ENCODE results near the gene SAMM50.

- no peak for TF ChIP-seq POLR2AphosphoS5 (IDR thresholded peaks at IDR 0.05; ENCODE audit: insufficient read depth in 1 of 2, low read depth in 1 of 2)
- TF ChIP-seq CTCF (IDR thresholded peaks at IDR 0.05): no peak
Observed at GRCh38 chr22:43922123-43922522, 33.1 kb upstream of the SAMM50 start.
